PC-9 (cell line): Measurements from ENCODE around the gene NEDD9. TPM values are rescaled to one million over a fixed set of nuclear protein-coding genes. Genes with fewer than 3 reads are reported as not detected.

Experiments used
- BruUV-seq: library from RNA; stranded (reverse); fragments of 400-500 nt; replicated peaks from 2 replicates; lab custom pipeline; 2021; lab: Mats Ljungman, UMichigan
- CTCF ChIA-PET: fragments of 300-600 bp; sonication (Branson Sonifier 250); formaldehyde crosslinking; loops from one replicate; lab custom pipeline; 2022; ENCODE audit warnings: antibody characterized with exemption; lab: Charles Lee
- POLR2A ChIA-PET: fragments of 300-600 bp; sonication (Branson Sonifier 250); formaldehyde crosslinking; loops from one replicate; lab custom pipeline; 2022; ENCODE audit warnings: antibody characterized with exemption; ENCODE audit not compliant: unreplicated experiment; lab: Charles Lee
- DNase-seq, 2 experiments: peaks; one replicate each; pipeline versions ENCODE4 v3.0.0 to v3.0.0-alpha.2; 2015 to 2022; ENCODE audit warnings: mixed read lengths in 1 of 2
- H2AFZ ChIP-seq: fragments of 200-600 bp; sonication (generic); 2 replicates; pipeline ENCODE4 v1.8.1; 2017; ENCODE audit warnings: antibody characterized with exemption
- H3F3A ChIP-seq: fragments of 200-600 bp; sonication (generic); 2 replicates; pipeline ENCODE4 v1.8.1; 2017; ENCODE audit warnings: antibody characterized with exemption, mild to moderate bottlenecking, low read depth; ENCODE audit not compliant: insufficient read depth
- H3K27ac ChIP-seq: fragments of 200-600 bp; sonication (generic); 2 replicates; pipeline ENCODE4 v1.6.1; 2016; ENCODE audit warnings: mixed run types
- H3K27me3 ChIP-seq: fragments of 200-600 bp; sonication (generic); 2 replicates; pipeline ENCODE4 v1.6.1; 2016; ENCODE audit warnings: low read depth, mixed run types; ENCODE audit not compliant: insufficient read depth
- H3K36me3 ChIP-seq: fragments of 200-600 bp; sonication (generic); 2 replicates; pipeline ENCODE4 v1.6.1; 2016; ENCODE audit warnings: low read depth, mixed run types
- H3K4me1 ChIP-seq: fragments of 200-600 bp; sonication (generic); replicated peaks from 2 replicates; pipeline ENCODE4 v1.6.1; 2016; ENCODE audit warnings: mixed run types; ENCODE audit not compliant: insufficient read depth
- H3K4me2 ChIP-seq: fragments of 200-600 bp; sonication (generic); 2 replicates; pipeline ENCODE4 v1.6.1; 2017; ENCODE audit warnings: mixed run types
- H3K4me3 ChIP-seq: fragments of 200-600 bp; sonication (generic); 2 replicates; pipeline ENCODE4 v1.6.1; 2016; ENCODE audit warnings: mixed run types
- H3K79me2 ChIP-seq: fragments of 200-600 bp; sonication (generic); 2 replicates; pipeline ENCODE4 v1.6.1; 2017; ENCODE audit warnings: low read depth, mixed run types
- H3K9me2 ChIP-seq: fragments of 200-600 bp; sonication (generic); 2 replicates; pipeline ENCODE4 v1.8.1; 2017; ENCODE audit warnings: mild to moderate bottlenecking; ENCODE audit not compliant: insufficient read depth
- H3K9me3 ChIP-seq: fragments of 200-600 bp; sonication (generic); 2 replicates; pipeline ENCODE4 v1.8.1; 2016; ENCODE audit warnings: low read depth; ENCODE audit not compliant: insufficient read depth
- H4K20me1 ChIP-seq: fragments of 200-600 bp; sonication (generic); 2 replicates; pipeline ENCODE4 v1.8.1; 2017; ENCODE audit not compliant: insufficient read depth
- CTCF ChIP-seq: fragments of 200-600 bp; sonication (generic); conservative IDR thresholded peaks from 2 replicates; pipeline ENCODE4 v1.6.1; 2017; ENCODE audit warnings: mixed run types, antibody characterized with exemption, mild to moderate bottlenecking, moderate library complexity
- EZH2 ChIP-seq: fragments of 200-600 bp; sonication (generic); IDR thresholded peaks from 2 replicates; pipeline ENCODE4 v1.8.0; 2017; ENCODE audit warnings: antibody characterized with exemption, low read depth
- intact Hi-C: fragments of 100-400 bp; cut with micrococcal nuclease; formaldehyde crosslinking; loops from one replicate; pipeline ENCODE4 v1.10.0; 2022; ENCODE audit not compliant: unreplicated experiment
- total RNA-seq: library from RNA; stranded (reverse); gene quantifications from 2 replicates; pipeline ENCODE4 v1.2.3, GENCODE V29; 2021

NEDD9 gene
- total RNA-seq, 1 experiment from 2014 or later = 57.5 TPM

GRCh38 chr6:11163932-11164331 is 68.5 kb downstream of the NEDD9 start:
- Histone ChIP-seq H3K4me1 (no peaks in the 10 kb centered on the region), H2AFZ (no peak overlapping the region), H3F3A (no peaks in the 10 kb centered on the region), H3K79me2 (no peaks in the 10 kb centered on the region), H4K20me1 (no peaks in the 10 kb centered on the region), H3K9me2 (no peaks in the 10 kb centered on the region), H3K4me3 (no peak overlapping the region), H3K27me3 (no peaks in the 10 kb centered on the region), H3K27ac (no peak overlapping the region), H3K36me3 (no peaks in the 10 kb centered on the region), H3K4me2 (no peak overlapping the region), H3K9me3 (no peaks in the 10 kb centered on the region)
- no TSS peak for BruUV-seq
- CTCF ChIA-PET = no interaction called here
- POLR2A ChIA-PET = no interaction called here
- DNase-seq = no peak
- intact Hi-C loops = no loop called here
- TF ChIP-seq EZH2 (no peak), CTCF (no peak)

- H3F3A ChIP-seq = no peaks in the 10 kb centered on the region
- no peak overlapping the region for H3K27ac ChIP-seq
- intact Hi-C loops = no loop called here
- H3K9me3 ChIP-seq = no peaks in the 10 kb centered on the region
- CTCF ChIA-PET = no interaction called here
- H4K20me1 ChIP-seq = no peaks in the 10 kb centered on the region
- no peaks in the 10 kb centered on the region for H3K9me2 ChIP-seq
- no peak overlapping the region for H3K4me2 ChIP-seq
- BruUV-seq = no TSS peak
- H3K27me3 ChIP-seq = no peaks in the 10 kb centered on the region
- H2AFZ ChIP-seq = no peak overlapping the region
- no peak overlapping the region for H3K4me3 ChIP-seq
- TF ChIP-seq CTCF (no peak), EZH2 (no peak)
- DNase-seq = no peak
- no peaks in the 10 kb centered on the region for H3K79me2 ChIP-seq
- H3K4me1 ChIP-seq = no peaks in the 10 kb centered on the region
- H3K36me3 ChIP-seq = no peaks in the 10 kb centered on the region
- POLR2A ChIA-PET = interaction anchor here (0.7 kb wide), 1 partner anchor 21 kb away, joined by 5 read pairs; no protein-coding TSS in a partner anchor
Observed at GRCh38 chr6:11162262-11162661, 70.2 kb downstream of the NEDD9 start.

GRCh38 chr6:11161031-11161956 is 71.2 kb downstream of the NEDD9 start:
- DNase-seq = no peak
- Histone ChIP-seq H3K4me1 (no peaks in the 10 kb centered on the region), H4K20me1 (no peaks in the 10 kb centered on the region), H3K36me3 (no peaks in the 10 kb centered on the region), H2AFZ (no peak overlapping the region), H3K27me3 (no peaks in the 10 kb centered on the region), H3K9me2 (no peaks in the 10 kb centered on the region), H3K9me3 (no peaks in the 10 kb centered on the region), H3K4me3 (no peak overlapping the region), H3F3A (no peaks in the 10 kb centered on the region), H3K79me2 (no peaks in the 10 kb centered on the region), H3K4me2 (no peak overlapping the region), H3K27ac (no peak overlapping the region)
- ChIA-PET POLR2A (interaction anchor here (0.7 kb wide), 1 partner anchor 229 kb away, joined by 3 read pairs; no protein-coding TSS in a partner anchor), CTCF (no interaction called here)
- intact Hi-C loops = no loop called here
- no peak for TF ChIP-seq CTCF
- no peak for TF ChIP-seq EZH2
- BruUV-seq = no TSS peak
